ENCODE data around the gene TMEM51.

The TMEM51 gene, protein sequence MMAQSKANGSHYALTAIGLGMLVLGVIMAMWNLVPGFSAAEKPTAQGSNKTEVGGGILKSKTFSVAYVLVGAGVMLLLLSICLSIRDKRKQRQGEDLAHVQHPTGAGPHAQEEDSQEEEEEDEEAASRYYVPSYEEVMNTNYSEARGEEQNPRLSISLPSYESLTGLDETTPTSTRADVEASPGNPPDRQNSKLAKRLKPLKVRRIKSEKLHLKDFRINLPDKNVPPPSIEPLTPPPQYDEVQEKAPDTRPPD

GRCh38 chr1:15153184-15153841 is at the start of gene TMEM51:
TMEM51 (plus strand) TSS chr1:15153747; CDS start chr1:15215088, 61,341 bp downstream.
- peak; percentile 21 to 89 (median 86) for DNase-seq

DNA sequence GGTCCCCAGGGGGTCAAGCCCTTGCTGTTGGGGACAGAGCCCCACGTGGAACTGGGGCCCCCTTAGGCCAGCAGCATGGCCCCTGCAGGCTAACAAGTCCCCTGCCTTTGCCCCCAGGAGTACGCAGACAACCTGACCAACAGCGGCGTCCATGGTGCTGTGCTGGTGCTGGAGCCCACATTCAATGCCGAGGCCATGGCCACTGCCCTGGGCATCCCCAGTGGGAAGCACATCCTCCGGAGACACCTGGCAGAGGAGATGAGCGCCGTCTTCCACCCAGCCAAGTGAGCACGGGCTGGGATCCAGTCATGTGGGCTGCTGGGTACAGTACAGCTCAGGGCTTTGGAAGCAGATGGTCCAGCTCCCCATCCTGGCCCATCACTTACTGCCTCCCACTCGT is 49.6 kb upstream of the TMEM51 start:
- DNase-seq: no peak

DNA sequence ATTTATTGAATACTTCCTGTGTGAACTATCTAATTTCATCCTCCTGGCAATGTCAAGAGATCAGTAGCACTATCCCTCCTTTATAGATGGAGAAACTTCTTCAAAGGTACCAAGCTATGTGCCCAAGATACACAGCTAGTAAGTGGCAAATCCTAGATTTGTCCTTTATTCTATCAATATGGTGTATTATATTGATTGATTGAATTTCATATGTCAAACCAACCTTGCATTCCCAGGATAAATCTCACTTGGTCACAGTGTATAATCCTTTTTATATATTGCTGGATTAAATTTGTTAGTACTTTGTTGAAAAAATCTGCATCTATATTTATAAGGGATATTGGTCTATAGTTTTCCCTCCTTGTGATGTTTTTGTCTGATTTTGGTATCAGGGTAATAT is 48.8 kb upstream of the TMEM51 start:
- no peak for DNase-seq

- peak in 1 of 3 experiments; percentile 18 for DNase-seq
Observed at GRCh38 chr1:15106608-15107007, 46.9 kb upstream of the TMEM51 start.

DNA sequence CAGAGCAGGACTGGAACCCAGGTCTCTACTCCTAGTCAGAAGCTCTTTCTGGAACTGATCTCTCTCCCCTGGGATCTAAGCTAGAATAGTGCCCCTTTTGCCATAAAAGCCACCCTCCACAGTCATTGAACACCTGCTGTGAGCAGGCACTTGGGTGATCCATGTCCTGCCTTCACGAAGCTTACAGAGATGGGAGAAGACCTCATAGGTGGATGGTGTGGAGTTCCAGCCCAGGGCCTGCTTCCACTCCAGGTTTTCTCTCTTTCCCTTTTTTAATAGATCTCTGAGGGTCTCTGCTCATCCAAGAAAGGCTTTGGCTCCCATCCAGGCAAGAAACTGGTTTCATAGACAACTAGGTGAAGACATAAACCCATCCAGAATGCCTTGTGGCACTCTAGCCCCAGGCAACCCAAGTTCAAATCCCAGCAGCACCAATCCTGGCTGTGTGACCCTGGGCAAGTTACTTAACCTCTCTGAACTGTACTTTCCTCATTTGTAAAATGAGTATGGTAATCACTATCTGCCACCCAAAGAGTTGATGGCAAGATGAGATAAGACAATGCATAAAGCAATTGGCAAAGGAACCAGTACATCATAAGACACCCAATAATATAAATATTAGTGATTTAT is 46.4 kb upstream of the TMEM51 start:
- DNase-seq: no peak

- DNase-seq: no peak
Observed at GRCh38 chr1:15107911-15108310, 45.6 kb upstream of the TMEM51 start.

- DNase-seq: no peak
Observed at GRCh38 chr1:15110128-15110866, 43.2 kb upstream of the TMEM51 start.

DNA sequence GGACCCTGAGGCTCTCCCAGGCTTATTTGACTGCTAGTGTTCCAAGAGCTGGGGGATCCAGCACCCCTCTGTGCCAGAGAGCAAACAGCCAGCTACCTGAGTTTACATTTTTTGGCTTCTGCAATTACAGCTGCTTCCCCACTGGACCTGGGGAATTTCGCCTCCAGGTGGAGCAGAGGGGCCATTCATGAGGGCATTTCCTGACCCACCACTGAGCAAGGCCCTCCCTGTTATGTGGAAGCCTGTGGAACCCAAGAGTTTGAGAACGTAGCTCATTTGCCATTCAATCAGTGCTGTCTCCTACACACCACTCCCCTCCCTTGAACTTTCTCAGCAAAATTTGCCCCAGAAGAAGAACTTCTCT is 42.7 kb upstream of the TMEM51 start:
- peak in 1 of 3 experiments; percentile 8 for DNase-seq

DNA sequence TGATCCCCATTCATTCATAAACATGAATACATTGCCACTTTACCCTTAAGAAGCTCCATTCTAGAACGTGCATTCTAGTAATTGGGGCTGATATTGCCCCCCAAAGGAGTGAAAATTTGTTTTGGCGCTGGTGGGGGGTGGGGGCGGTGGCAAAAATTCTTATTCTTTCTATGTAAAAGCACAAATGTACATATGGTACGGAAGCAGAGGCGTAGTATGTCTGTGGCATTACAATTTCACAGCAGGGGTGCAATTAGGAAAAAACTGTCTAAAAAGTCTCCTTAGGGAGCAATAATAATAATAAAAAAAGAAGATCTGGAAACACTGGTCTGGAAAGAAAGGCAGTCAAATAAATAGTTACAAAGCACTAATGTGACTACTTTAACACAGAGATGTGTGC is 40.4 kb upstream of the TMEM51 start:
- peak in 1 of 3 experiments; percentile 35 for DNase-seq

GRCh38 chr1:15114884-15115283 is 38.7 kb upstream of the TMEM51 start:
- no peak for DNase-seq

- DNase-seq: no peak
Observed at GRCh38 chr1:15115542-15116330, 37.8 kb upstream of the TMEM51 start.

- no peak for DNase-seq
Observed at GRCh38 chr1:15116966-15117365, 36.6 kb upstream of the TMEM51 start.

GRCh38 chr1:15117671-15118325 is 35.7 kb upstream of the TMEM51 start:
- DNase-seq: no peak

DNA sequence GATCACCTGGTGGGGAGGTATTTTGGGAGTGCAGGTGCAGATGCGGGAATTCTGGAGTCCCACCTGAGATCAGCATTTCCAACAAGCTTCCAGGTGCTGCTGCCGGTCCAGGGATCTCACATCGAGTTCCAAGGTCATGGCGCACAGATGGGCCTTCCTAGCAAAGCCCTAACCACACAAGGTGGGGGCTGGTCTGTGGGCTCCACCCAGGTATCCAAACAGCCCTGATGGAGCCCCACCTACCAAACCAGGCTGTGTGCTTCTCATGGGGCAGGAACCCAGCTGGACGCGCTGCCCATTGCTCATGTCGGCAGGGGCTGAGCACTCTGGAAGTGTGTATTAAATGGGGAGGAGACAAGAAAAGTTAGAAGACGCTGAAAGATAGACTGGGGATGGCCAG is 35.0 kb upstream of the TMEM51 start:
- no peak for DNase-seq

GRCh38 chr1:15120251-15120945 is 33.1 kb upstream of the TMEM51 start:
- no peak for DNase-seq

DNA sequence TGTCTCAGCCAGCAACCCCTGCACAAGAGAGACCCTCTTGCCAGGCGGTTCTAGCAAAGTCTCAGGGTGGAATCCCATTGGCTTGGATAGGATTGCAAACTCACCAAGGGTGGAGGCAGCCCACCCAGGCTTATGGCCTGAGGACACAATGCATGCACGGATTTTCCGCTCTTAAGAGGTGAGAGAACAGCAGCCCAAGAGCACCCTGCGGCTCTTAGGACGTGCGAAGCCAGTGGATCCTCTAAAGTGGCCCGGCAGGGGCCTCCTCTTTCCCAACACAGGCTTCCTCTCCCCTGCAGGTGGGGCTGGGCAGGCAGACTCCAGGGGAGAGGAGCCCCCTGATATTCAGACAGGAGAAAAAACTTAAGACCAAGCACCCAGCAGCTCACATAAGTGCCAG is 31.2 kb upstream of the TMEM51 start:
- DNase-seq: no peak

DNA sequence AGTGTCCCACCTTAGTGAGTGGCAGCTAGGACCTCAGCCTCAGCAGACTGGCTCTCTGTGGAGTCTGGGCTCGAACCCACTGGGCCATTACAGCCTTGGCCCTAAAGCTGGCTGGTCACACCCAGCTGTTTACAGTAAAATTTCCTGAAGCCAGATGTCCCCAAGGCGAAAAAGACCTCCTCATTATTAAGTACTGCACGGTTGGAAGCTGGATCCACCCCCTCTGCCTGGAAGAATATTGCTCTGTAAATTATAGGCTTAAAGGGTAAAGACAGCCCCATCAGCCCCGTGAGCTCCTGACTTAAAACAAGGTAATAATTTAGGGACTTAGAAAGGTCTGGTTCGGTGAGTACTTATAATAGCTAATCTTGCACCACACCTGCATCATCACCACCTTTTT is 30.3 kb upstream of the TMEM51 start:
- DNase-seq: peak in 2 of 3 experiments; percentile 66 to 85

GRCh38 chr1:15123925-15124324 is 29.6 kb upstream of the TMEM51 start:
- peak in 2 of 3 experiments; percentile 36 to 42 for DNase-seq

GRCh38 chr1:15124362-15125100 is 29.0 kb upstream of the TMEM51 start:
- DNase-seq: no peak

DNA sequence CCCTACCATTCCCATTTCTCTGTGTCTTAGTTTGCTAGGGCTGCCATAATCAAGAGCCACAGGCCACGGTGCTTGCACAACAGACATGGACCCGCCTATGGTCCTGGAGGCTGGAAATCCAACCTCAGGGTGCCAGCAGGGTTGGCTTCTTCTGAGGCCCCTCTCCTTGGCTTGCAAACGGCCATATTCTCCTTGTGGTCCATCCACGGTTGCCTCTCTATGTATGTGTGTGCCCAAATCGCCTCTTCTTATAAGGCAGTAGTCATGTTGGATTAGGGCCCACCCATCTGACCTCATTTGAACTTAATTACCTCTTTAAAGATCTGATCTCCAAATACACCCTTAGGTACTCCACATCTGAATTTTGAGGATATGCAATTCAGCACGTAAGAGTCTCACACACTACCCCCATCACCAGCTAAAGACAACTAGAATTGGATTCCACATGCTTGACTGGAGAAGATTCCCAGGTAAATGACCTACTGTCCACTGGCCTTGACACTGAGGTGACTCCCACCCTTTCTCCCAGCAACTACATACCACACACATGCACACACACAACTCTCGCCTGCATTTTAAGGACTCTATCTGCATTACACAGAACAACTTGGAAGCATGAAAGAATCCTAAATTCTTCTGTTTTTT is 28.3 kb upstream of the TMEM51 start:
- no peak for DNase-seq
